GM19438 (cell line): Measurements from ENCODE around the gene GOLT1A.
"Not testable (repeated sequence)": the region's sequence is repeated elsewhere in the genome, so short reads cannot be mapped to it uniquely, and the experiment has no call there.

ENCODE experiments used
- ATAC-seq: cut with Tn5 transposase; IDR thresholded peaks from one replicate; pipeline ENCODE4 v1.9.1; 2021; ENCODE audit warnings: low read depth; ENCODE audit not compliant: unreplicated experiment

The GOLT1A gene

DNA sequence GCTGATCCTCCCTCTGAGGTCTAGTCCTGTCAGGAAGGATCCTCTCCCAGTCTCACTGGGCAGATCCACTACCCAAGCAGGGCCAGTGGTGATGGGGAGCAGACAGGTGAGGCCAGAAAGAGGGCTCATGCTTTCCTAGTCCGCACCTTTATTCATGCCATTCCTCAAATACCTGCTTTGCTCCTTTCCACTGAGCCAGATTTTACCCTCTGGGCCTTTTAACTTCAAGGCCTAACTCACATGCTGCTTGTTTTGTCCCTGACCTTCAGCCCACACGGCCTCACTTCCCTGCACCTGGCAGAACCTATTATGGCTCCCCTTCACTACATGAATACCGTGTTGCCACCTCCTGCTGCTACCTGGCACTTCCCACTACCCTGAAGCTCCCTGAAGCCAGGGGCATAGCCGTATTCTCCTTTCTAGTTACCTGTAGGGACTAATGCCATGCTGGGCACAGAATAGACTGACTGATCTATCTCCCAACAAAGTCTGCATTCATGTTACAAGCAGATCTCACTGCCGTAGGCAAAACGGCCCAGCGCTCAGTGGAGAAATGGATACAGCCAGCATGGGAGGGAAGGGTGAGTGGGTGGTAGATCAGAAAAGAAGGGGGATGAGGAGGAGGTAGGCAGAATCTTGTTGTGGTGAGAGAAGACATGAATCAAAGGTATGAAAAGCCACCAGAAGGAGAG, 36.1 kb upstream of the GOLT1A start:
- ATAC-seq, result no peak

DNA sequence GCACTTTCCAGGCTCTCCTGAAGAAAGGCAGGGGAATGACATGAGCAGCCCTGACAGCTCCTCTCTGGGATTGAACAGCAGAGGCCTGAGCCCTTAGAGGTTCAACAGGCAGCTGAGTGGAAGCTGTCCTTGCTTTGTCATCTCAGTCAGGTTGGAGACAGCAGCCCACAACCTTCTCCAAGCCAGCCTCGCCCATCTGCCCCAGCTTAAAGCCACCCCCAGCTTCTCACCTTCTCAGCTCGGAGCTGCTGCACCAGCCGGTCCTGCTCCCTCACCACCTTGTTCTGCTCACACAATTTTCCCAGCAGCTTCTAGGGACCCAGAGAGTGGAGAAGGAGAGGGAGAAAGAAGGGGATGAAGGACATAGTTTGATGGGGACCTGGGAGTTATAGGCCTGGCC, 35.2 kb upstream of the GOLT1A start:
- no peak for ATAC-seq

DNA sequence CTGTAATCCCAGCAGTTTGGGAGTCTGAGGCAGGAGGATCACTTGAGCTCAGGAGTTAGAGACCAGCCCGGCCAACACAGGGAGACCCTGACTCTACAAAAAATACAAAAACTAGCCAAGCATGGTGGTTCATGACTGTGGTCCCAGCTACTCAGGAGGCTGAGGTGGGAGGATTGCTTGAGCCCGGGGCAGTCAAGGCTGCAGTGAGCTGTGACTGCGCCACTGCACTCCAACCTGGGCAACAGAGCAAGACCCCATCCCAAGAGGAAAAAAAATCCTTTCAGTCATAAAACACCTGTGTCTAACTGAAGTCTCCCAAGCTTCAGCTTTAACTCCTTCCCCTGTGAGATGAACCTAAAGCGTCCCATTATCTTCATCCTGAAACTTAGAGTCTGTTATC, 33.1 kb upstream of the GOLT1A start:
- ATAC-seq, result no peak

DNA sequence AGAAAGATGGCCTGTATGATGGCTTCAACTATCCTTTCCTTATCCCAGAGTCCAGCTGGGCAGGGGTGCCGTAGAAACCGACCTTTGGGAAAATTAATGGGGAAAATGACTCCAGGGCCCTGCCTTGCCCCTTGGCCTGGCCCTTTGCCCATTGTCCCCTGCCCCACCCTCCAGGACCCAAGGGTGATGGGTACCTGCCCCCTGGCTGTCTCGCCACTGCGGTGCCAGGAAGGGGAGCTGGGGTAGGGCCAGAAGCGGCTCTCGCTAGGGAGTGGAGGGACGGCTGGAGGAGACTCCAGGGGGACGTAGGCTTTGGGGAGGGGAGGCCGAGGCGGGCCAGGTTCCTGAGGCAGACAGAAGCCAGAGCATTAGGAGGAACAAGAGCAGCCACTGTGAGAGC, 29.1 kb upstream of the GOLT1A start:
- no peak for ATAC-seq

DNA sequence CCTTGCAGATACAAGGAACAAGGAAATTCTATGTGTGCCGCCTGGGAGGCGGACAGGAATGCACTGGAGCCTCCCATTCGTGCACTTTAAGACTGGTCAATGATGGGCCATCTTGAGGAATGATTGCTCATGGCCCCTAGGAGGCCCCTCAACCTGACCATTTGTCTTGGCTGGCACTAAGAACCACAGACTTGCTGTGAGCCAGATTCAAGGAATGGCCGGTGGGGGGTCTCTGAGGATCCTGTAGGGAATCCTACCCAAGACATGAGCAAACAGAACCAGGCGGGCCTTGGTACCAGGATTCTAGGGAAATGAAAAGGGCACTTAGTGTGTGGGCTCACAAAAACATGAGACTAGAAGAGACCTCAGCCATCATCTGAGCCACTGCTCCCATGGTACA, 28.1 kb upstream of the GOLT1A start:
- ATAC-seq, result no peak

DNA sequence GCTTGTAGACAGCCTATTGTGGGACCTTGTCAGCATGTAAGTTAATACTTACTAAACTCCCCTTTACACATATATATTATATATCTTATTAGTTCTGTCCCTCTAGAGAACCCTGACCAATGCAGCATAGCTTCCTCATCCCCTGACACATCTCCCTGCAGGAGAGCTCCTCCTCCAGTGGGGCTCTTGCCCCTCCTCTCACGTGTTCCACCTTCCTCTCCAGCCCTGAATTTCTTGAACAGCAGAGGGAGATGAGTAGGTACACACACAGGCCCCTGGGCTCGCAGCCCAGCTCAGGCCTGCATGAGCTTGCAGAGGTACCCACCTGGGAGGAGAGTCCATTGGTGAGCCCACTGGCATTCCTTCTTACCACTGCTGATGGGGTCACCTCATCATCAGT, 27.3 kb upstream of the GOLT1A start:
- ATAC-seq, result no peak

DNA sequence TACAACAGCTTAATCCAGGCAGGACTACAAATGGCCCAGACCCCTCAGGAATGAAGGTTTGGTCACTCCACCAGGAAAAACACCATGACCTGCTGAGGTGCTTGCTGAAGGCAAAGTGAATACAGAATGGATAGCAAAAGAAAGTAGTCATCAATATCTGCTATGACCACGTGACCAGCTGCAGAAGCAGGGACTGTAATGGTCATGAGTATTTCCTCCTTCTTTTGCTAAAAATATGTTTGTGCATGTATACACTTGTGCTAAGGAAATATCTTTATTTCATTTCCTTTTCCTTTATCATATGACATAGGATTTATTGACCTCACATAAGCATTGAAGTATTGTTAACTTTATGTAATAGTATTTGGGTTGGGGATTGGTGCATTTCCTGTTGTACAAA, 26.4 kb upstream of the GOLT1A start:
- ATAC-seq, result no peak

DNA sequence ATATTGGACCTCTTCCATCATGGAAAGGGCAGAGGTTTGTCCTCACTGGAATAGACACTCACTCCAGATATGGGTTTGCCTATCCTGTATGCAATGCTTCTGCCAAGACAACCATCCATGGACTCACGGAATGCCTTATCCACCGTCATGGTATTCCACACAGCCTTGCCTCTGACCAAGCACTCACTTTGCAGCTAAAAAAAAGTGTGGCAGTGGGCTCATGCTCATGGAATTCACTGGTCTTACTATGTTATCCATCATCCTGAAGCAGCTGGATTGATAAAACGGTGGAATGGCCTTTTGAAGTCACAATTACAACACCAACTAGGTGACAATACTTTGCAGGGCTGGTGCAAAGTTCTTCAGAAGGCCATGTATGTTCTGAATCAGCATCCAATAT, 25.6 kb upstream of the GOLT1A start:
- not testable (repeated sequence) for ATAC-seq

DNA sequence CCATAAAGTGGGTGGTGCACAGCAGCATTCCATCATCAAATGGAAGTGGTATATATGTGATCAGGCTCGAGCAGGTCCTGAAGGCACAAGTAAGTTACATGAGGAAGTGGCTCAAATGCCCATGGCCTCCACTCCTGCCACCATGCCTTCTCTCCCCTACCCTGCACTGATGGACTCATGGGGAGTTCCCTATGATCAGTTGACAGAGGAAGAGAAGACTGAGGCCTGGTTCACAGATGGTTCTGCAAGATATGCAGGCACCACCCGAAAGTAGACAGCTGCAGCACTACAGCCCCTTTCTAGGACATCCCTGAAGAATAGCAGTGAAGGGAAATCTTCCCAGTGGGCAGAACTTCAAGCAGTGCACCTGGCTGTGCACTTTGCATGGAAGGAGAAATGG, 24.7 kb upstream of the GOLT1A start:
- ATAC-seq, result not testable (repeated sequence)

DNA sequence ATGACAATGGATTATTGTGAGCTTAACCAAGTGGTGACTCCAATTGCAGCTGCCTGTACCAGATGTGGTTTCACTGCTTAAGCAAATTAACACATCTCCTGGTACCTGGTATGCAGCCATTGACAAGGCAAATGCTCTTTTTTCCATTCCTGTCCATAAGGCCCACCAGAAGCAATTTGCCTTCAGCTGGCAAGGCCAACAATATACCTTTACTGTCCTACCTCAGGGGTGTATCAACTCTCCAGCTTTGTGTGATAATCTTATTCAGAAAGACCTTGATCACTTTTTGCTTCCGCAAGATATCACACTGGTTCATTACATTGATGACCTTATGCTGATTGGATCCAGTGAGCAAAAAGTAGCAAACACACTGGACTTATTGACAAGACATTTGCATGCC, 23.7 kb upstream of the GOLT1A start:
- not testable (repeated sequence) for ATAC-seq

DNA sequence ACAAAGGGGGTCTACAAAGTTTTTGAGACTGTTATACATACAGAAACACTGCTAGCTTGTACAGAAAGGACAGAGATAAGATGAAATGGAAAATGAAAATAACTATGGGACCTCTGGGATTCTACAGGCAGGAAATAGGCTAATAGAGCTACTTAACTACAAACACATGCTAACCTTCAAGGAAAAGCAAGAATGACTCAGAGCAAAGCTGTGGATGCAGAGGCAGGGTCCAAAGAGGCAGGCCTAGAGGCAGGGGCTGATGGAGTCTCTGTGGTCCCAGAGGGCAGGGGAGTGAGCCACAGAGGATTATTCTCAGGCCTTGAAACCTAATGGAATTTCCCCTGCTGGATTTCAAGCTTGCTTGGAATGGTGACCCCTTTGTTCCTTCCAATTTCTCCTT, 18.7 kb upstream of the GOLT1A start:
- no peak for ATAC-seq

DNA sequence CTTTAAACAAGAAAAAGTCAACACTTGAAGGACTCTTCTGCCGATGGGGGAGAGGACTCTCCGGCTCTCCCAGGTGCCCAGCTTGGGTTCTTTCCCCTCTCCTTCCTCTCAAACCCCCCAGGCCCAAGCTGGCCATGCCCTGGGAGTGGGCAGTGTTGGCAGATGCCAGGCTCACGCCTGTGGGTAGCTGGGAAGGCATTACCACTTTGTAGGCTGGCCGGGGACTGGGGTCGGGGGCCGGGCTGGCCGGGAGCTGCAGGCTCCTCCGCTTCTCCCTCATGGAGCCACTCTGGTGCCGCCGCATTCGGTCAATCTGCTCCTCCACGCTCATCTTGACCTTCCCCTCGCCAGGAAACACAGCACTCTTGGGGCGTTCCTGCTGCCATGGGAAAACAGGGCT, 16.4 kb upstream of the GOLT1A start:
- no peak for ATAC-seq

DNA sequence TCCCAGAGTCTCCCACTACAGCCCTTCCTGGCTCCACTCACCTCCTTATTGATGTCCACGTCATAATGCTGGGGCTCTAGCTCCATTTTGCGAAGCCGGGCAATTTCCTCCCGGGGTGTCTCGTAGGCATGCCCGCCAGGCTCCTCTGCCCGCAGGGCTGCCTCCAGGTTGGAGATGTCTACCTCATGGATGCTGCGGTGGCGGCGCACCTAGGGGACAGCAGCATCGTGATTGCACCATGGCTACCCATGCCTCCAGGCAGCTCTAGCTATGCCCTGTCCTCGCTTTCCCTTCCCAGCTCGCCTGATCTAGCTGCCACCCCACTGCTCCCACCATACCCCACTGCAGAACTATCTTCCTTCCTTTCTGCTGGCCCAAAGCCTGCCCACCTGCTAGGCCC, 15.1 kb upstream of the GOLT1A start:
- ATAC-seq, result no peak

DNA sequence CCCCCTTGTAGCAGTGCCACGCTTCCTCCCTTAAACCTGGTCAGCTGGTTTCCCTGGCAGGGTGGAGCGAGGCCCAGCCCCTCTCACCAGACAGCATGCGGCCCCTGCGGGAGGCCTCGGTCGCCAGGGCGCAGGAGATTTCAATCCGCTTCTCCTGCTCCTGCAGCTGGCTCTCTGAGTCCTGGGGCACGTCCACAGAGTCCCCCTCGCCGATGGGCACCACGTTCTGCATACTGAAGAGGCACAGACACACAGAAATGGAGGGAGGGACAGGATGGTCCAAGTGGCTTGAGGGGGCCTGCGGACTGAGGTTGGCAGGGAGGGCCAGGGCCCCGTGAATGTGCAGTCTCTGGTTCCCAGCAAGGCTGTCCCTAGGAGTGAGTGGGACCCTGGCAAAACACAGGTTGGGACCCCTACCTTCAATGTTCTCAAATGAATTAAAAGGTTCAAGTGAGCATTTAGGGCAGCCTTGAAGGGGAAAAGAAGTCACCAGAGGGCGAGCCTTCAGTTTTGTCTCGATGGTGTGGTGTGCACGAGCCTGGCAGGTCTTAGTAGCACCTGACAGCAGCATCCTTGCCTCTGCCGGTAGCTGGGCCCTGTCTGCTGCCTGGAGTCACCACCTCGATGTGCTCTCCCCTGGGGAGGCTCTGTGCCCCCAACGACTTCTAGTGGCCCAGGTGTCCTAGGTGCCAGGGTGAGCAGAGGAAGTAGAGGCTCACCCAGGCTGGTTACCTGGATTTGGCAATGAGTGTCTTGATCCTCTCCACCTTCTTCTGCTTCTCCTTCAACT, 14.4 kb upstream of the GOLT1A start:
- ATAC-seq, result no peak

DNA sequence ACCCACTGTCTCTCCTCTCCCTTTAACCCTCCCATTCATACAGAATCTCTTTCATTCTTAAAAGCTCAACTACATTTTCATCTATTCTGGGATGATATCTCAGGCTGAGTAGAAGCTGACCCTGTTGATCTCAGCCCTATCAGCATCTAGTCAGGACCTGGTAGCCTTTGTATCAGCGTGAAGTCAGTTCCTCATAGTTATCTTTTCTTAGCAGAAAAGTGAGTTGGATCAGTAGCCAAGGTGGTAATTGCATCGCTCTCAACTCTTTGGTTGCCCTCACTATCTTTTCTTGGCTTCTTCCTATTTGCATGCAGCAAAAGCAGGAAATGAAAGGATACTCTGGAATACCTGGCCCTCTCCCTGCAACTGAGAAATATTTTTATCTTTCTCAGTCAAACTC, 13.6 kb upstream of the GOLT1A start:
- no peak for ATAC-seq

DNA sequence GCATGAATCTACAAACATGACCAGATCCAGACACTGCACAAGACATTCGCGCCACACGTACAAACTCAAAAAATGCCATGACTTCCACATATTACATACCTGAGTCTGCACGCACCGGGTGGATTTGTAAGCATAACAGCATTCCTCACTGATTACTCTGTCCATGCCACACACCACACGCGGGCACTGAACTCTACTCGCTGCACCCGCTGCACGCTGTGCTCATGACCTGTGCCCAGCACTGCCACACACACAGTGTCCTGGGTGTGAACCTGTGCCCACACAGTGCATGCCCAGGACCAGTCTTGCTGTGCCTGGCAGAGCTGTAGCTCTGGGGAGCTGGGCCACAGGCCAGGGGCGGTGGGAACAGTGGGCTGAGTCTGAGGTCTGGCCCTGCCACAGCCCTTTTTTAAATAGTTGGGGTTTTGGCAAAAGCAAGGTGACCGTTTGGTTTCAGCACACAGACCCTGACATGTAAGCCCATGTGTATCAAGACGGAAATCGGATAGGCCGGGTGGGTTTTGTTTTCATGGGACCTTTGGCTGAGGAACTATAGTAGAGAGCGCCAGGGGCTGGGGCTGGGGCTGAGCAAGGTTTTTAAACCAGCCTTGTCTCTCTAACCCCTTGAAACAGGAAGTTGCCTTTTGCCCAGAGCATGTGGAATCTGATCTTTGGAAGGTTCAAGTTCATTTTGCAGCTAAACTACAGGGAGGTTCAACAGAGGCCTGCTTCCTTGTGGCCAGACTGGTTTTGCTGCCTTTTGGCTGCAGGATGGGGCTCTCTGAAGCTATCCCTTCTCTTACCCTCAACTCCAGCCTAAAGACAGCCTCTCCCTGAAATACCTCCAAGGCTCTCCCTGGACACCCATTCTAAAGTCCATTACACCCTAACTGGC, 12.3 kb upstream of the GOLT1A start:
- no peak for ATAC-seq

DNA sequence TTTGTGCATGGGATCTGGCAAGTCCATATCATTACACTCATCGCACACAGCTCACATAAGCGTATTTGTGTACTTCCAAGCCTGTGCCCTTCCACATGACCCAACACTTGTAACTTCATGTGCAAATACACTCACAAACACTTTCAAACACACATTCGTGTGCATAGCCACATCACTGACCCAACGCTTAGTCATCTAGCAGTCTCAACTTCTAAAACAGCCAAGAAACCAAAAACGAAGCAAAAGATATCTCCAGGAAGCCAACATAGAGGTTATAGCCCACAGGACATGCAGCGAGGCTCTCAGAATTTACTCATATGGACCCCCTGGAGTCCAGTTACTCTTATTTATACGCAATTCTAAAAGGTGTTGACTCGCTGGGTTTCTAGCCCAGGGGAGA, 10.9 kb upstream of the GOLT1A start:
- ATAC-seq, result no peak

DNA sequence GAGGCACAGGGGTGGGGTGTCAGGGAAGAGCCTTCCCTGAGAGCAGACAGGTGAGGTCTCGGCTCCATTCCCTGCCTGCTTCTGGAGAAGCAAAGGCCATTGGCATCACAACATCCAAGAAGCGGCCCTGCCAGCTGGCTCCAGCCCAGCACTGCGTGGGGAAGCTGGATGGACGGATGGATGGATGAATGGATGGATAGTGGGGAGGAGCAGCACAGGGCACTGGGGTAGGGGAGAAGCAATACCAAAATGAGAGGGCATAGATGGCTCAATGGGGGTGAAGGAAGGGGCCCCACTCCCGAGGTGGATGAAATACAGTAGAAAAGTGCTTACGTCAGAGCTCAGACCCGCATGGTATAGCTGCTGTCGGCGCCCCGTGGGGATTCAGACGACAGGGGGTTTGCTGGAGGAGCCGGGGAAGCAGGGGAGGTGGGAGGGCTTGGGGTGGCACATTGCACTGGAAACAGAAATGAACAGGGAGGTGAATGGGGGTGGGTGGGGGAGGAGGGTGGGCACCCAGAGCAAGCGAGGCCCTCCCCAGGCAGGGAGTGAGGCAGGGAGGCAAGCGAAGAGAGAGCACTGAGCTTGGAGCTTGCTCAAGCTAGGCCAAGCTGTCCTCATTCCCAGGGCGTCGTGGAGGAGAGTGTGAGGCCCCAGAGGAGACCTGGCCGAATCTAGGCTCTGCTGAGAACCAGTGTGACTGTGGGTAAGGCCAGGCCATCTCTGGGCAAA, 9.5 kb upstream of the GOLT1A start:
- ATAC-seq, result no peak

DNA sequence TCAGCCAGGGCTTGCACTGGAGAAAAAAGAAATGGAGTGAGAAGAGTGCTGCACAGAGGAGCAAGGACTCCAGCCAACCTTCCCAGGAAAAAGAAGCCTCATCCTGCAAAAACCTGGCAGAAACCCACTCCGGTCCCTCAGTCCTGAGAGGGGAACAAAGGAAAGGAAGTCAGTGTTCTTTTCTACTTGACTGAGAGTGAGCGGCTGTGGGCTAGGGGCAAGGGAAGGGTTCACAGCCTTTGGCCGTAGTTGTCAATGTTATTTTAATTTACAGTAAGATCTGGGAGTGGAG, 8.9 kb upstream of the GOLT1A start:
- ATAC-seq, result no peak

DNA sequence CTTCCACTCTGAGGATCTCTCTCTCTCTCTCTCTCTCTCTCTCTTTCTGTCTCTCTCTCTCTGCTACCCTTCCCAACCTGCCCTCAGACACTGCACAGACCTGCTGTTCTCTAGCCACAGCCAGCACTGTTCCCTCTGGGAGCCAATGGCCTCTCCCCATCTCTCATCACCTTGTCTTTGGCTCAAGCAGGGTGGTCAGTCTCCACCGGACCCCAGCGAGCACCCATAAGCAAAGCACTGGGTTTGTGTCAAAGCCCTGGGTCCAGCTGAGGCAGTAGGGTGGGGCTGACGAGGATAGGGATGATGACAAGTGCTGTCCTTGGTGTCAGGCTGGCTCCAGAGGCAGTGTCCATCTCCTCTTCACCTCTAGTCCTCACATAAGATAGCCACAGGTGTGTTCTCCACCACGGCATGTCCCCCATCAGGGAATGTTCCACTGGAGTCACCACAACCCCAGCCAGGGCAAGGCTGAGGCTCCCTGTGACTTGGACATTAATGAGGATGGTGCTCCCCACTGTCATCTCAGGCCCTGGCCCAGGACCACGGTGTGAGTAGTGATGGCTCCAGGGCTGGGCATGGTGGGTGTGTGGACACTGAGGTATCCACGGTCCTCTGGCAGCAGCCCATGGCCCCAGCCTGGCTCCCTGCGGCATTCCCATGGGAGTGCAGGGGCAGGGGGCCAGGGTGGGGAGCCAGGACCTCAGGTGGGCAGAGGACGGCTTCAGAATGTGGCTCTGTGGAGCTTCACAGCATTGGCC, 8.4 kb upstream of the GOLT1A start:
- no peak for ATAC-seq
